ENCODE data around the gene SLC30A2. TPM values are rescaled to one million over a fixed set of nuclear protein-coding genes. Genes with fewer than 3 reads are reported as not detected.
"Not testable (repeated sequence)": the region's sequence is repeated elsewhere in the genome, so short reads cannot be mapped to it uniquely, and the experiment has no call there.

SLC30A2 gene
- total RNA-seq, result not detected in 2 replicates

- DNase-seq (ENCODE audit: low read depth, low spot score), result no peak
Measured at GRCh38 chr1:26045722-26046245, at the start of gene SLC30A2. SLC30A2 (minus strand) TSS chr1:26046118; CDS start chr1:26045896, 222 bp downstream.

- DNase-seq (ENCODE audit: low read depth, low spot score), result no peak
Measured at GRCh38 chr1:26094677-26095383, 48.9 kb upstream of the SLC30A2 start.

GRCh38 chr1:26094076-26094669, 48.3 kb upstream of the SLC30A2 start:
- DNase-seq (ENCODE audit: low read depth, low spot score), result no peak

GRCh38 chr1:26093569-26093968, 47.7 kb upstream of the SLC30A2 start:
- not testable (repeated sequence) for DNase-seq (ENCODE audit: low read depth, low spot score)

DNA sequence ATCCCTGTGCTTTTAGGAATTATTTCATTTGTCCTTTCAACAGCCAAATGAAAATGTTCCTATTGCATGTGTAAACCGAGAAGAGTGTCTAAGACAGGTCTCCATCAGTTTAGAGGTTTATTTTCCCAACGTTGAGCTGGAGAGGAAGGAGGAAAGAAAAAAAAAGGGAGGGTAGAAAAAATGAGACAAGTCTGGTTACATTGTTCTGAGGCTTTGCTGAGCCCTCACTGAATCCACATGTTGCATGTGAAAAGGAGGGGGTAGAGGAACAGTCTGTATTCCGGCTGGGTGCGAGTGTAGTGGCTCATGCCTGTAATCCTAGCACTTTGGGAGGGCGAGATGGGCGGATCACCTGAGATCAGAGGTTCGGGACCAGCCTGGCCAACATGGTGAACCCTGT, 46.5 kb upstream of the SLC30A2 start:
- no peak for DNase-seq (ENCODE audit: low read depth, low spot score)

- DNase-seq (ENCODE audit: low read depth, low spot score), result no peak
Measured at GRCh38 chr1:26090893-26091292, 45.0 kb upstream of the SLC30A2 start.

GRCh38 chr1:26089125-26089524, 43.2 kb upstream of the SLC30A2 start:
- no peak for DNase-seq (ENCODE audit: low read depth, low spot score)

- no peak for DNase-seq (ENCODE audit: low read depth, low spot score)
Measured at GRCh38 chr1:26084844-26085243, 38.9 kb upstream of the SLC30A2 start.

- DNase-seq (ENCODE audit: low read depth, low spot score), result no peak
Measured at GRCh38 chr1:26084091-26084561, 38.2 kb upstream of the SLC30A2 start.

GRCh38 chr1:26083208-26083607, 37.3 kb upstream of the SLC30A2 start:
- no peak for DNase-seq (ENCODE audit: low read depth, low spot score)

DNA sequence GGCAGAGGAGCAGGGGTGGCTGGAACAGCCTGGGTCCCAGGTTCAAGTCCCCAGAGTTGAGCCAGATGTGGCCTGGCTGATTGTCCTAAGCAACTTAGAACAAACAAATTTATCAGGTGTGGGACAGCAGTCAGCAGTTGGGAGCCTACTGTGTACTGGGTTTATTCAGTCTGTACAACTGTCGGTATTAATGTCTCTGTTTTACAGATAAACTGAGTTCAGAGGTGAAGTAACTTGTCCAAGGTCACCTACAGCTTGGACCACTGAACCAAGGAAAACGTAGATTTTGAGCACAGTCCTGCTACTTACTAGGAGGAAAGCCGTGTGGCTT, 36.1 kb upstream of the SLC30A2 start:
- DNase-seq (ENCODE audit: low read depth, low spot score), result no peak

DNA sequence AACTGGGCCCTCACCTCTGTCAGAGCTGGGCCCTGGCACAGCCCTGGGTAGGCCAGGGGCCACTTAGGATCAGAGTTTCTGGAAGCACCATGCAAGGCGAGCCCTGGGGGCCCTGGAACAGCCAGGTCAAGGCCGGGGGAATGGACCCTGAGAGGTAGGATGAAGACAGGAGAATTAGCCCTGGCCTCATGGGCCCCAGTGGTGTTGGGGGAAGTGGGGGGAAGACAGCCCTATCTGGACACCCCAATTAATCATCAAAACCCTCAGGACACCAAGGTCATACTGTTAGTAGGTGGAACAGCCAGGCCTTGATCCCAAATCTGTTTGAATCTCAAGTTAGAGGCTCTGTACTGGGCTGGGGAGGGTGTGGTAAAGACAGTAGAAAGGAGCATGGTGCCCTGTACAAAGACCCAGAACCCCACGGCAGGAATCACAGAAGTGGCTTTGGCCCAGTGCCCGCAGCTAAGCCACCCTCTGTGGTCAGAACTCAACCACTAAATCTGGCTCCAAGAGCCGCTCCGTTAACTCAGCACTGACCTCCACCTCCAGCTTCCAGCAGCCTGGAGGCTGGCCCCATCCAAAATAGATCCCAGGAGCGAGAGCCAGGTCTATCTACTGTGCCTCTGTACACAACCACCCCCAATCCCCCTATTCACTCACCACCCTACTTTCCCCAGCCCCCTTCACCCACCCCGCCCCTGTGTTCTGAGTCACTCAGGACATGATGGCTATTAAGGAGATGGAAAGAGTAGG, 35.5 kb upstream of the SLC30A2 start:
- no peak for DNase-seq (ENCODE audit: low read depth, low spot score)

GRCh38 chr1:26079960-26080814, 34.3 kb upstream of the SLC30A2 start:
- no peak for DNase-seq (ENCODE audit: low read depth, low spot score)

DNA sequence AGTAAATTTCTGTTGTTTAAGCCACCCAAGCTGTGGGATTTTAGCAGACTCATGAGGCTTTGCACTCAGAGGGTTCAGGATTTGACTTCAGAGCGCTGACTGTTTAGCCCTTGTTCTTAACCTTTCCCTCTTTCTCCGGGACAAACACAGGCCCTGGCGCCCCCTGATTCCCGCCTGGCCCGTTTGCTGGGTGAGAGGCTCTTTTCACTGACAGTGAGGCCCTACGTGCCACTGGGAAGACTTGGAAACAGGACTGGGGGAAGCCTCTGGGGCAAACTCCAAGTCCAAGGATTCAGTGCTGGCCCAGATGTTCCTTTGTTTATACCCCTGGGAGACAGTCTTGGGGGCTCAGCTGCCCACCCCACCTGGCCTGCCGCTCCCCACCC, 33.3 kb upstream of the SLC30A2 start:
- DNase-seq (ENCODE audit: low read depth, low spot score), result no peak

- no peak for DNase-seq (ENCODE audit: low read depth, low spot score)
Measured at GRCh38 chr1:26078286-26079177, 32.6 kb upstream of the SLC30A2 start.

GRCh38 chr1:26077524-26077923, 31.6 kb upstream of the SLC30A2 start:
- no peak for DNase-seq (ENCODE audit: low read depth, low spot score)

DNA sequence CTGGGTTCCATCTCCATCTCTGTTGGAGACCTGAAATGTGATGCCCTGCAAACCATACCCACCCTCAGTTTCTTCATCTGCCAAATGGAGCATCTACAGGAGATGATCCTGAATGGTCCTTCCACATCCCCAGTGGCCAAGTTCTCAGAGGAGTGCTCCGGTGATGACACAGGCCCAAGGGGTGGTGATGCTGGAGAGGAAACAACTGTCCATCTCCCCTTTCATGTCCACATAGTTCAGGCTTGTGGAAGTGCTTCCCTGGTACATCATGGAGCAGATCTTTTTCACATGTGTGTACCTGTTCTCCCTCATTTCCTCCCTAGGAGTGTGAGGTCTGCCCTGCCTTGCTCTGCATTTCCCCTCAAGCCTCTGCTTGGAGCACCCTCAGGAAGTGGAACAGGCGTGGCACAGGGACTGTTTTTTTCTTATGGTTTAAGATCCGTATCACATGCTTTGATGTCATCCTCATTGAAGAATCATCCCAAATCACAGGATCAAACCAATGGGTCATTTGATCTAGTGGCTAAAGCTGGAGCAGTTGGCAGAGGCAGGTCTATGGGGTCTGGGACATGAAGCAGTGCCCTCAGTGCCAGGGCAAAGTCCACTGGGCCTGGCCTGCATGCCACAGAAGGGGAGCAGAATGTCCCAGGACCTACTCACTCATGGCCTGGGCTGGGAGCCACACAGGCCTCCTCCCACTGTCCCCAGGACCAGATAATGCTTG, 29.7 kb upstream of the SLC30A2 start:
- DNase-seq (ENCODE audit: low read depth, low spot score), result no peak

- DNase-seq (ENCODE audit: low read depth, low spot score), result no peak
Measured at GRCh38 chr1:26072305-26072704, 26.4 kb upstream of the SLC30A2 start.

DNA sequence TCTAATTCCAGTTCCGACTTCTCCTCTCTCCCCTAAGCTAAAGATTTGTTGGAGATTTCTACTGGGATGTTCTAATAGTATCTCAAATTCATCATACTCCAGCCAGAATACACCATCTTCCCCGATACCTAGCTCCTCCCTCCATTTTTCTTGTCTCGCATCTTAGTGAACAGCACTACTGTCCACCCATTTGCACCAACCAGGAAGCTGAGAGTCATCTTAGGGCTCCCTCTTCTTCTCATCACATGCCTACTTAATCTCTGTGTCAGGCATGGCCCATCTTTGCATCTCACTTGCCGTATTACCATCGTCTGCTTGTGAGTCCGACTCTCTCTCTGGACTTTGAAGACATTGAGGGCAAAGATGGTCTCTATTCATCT, 25.0 kb upstream of the SLC30A2 start:
- no peak for DNase-seq (ENCODE audit: low read depth, low spot score)

Data from pulmonary artery endothelial cell (primary cell).